Measurements from ENCODE around the gene MSH5.

Gene MSH5

GRCh38 chr6:31778193-31778592, 38.4 kb downstream of the MSH5 start:
- H3K4me3 ChIP-seq (ENCODE audit: low read depth, low read length), result no peak overlapping the region
- DNase-seq (ENCODE audit: low read depth), result no peak
- no peak for TF ChIP-seq CTCF (IDR thresholded peaks at IDR 0.05; ENCODE audit: insufficient read depth, low read depth, low read length, missing control alignments)

- no peak for DNase-seq (ENCODE audit: low read depth)
- no peak for TF ChIP-seq CTCF (IDR thresholded peaks at IDR 0.05; ENCODE audit: insufficient read depth, low read depth, low read length, missing control alignments)
These were observed 39.4 kb downstream of the MSH5 start for GRCh38 chr6:31778999-31779885.

GRCh38 chr6:31779908-31780307, 40.1 kb downstream of the MSH5 start:
- no peak overlapping the region for H3K4me3 ChIP-seq (ENCODE audit: low read depth, low read length)
- TF ChIP-seq CTCF (IDR thresholded peaks at IDR 0.05; ENCODE audit: insufficient read depth, low read depth, low read length, missing control alignments), result no peak
- DNase-seq (ENCODE audit: low read depth), result no peak

More at GRCh38 chr6:31778999-31779885, 39.4 kb downstream of the MSH5 start:
- no peak overlapping the region for H3K4me3 ChIP-seq (ENCODE audit: low read depth, low read length)

- no peak for TF ChIP-seq CTCF (IDR thresholded peaks at IDR 0.05; ENCODE audit: insufficient read depth, low read depth, low read length, missing control alignments)
- no peak overlapping the region for H3K4me3 ChIP-seq (ENCODE audit: low read depth, low read length)
- no peak for DNase-seq (ENCODE audit: low read depth)
These were observed 40.9 kb downstream of the MSH5 start for GRCh38 chr6:31780507-31781243.

GRCh38 chr6:31781244-31782125, 41.7 kb downstream of the MSH5 start:
- no peak for DNase-seq (ENCODE audit: low read depth)
- TF ChIP-seq CTCF (IDR thresholded peaks at IDR 0.05; ENCODE audit: insufficient read depth, low read depth, low read length, missing control alignments), result no peak
- H3K4me3 ChIP-seq (ENCODE audit: low read depth, low read length), result no peak overlapping the region

- H3K4me3 ChIP-seq (ENCODE audit: low read depth, low read length), result no peak overlapping the region
- no peak for DNase-seq (ENCODE audit: low read depth)
- no peak for TF ChIP-seq CTCF (IDR thresholded peaks at IDR 0.05; ENCODE audit: insufficient read depth, low read depth, low read length, missing control alignments)
These were observed 42.5 kb downstream of the MSH5 start for GRCh38 chr6:31782126-31782855.
